Limb (tissue), 2 donors: ENCODE measurements around the gene ADGRD2.

Experiments
- DNase-seq, 2 donors: peaks; one replicate each; pipeline ENCODE4 v3.0.0-alpha.2; 2016; ENCODE audit errors: extremely low spot score in 2 of 2

ADGRD2 gene

GRCh38 chr9:124496075-124496449, 45.8 kb downstream of the ADGRD2 start:
- DNase-seq = no peak

- no peak for DNase-seq
Observed at GRCh38 chr9:124496463-124496862, 46.2 kb downstream of the ADGRD2 start.

- DNase-seq = no peak
Observed at GRCh38 chr9:124497441-124497840, 47.2 kb downstream of the ADGRD2 start.

GRCh38 chr9:124498040-124498439, 47.8 kb downstream of the ADGRD2 start:
- no peak for DNase-seq

- no peak for DNase-seq
Observed at GRCh38 chr9:124498499-124499146, 48.4 kb downstream of the ADGRD2 start.

GRCh38 chr9:124499216-124499615, 49.0 kb downstream of the ADGRD2 start:
- DNase-seq = no peak

- DNase-seq = no peak
Observed at GRCh38 chr9:124500028-124500795, 50.0 kb downstream of the ADGRD2 start.

- DNase-seq = no peak
Observed at GRCh38 chr9:124500796-124501611, 50.8 kb downstream of the ADGRD2 start.

GRCh38 chr9:124501771-124502320, 51.6 kb downstream of the ADGRD2 start:
- no peak for DNase-seq

- DNase-seq = no peak
Observed at GRCh38 chr9:124502711-124503702, 52.8 kb downstream of the ADGRD2 start.

GRCh38 chr9:124503713-124504529, 53.7 kb downstream of the ADGRD2 start:
- DNase-seq = peak in 1 of 2 donors; percentile 59

- no peak for DNase-seq
Observed at GRCh38 chr9:124504530-124505005, 54.3 kb downstream of the ADGRD2 start.

- peak in 1 of 2 donors; percentile 41 for DNase-seq
Observed at GRCh38 chr9:124505006-124505900, 55.0 kb downstream of the ADGRD2 start.

GRCh38 chr9:124505901-124506346, 55.7 kb downstream of the ADGRD2 start:
- DNase-seq = no peak

- DNase-seq = peak in 1 of 2 donors; percentile 26
Observed at GRCh38 chr9:124506433-124506832, 56.2 kb downstream of the ADGRD2 start.

GRCh38 chr9:124506931-124507879, 57.0 kb downstream of the ADGRD2 start, which contains the start of gene NR5A1:
NR5A1 (minus strand) TSS chr9:124507399; CDS start chr9:124503395, 4,004 bp downstream.
- peak in 1 of 2 donors; percentile 26 for DNase-seq

GRCh38 chr9:124507880-124508423, 57.7 kb downstream of the ADGRD2 start:
- no peak for DNase-seq
